ELF-1 (cell line): ENCODE results near the gene MAVS.
"Not testable (repeated sequence)": the region's sequence is repeated elsewhere in the genome, so short reads cannot be mapped to it uniquely, and the experiment has no call there.

ENCODE experiments used
- DNase-seq: peaks from one replicate; pipeline ENCODE4 v3.0.0-alpha.2; 2016; ENCODE audit warnings: low read depth, low spot score

Gene MAVS

DNA sequence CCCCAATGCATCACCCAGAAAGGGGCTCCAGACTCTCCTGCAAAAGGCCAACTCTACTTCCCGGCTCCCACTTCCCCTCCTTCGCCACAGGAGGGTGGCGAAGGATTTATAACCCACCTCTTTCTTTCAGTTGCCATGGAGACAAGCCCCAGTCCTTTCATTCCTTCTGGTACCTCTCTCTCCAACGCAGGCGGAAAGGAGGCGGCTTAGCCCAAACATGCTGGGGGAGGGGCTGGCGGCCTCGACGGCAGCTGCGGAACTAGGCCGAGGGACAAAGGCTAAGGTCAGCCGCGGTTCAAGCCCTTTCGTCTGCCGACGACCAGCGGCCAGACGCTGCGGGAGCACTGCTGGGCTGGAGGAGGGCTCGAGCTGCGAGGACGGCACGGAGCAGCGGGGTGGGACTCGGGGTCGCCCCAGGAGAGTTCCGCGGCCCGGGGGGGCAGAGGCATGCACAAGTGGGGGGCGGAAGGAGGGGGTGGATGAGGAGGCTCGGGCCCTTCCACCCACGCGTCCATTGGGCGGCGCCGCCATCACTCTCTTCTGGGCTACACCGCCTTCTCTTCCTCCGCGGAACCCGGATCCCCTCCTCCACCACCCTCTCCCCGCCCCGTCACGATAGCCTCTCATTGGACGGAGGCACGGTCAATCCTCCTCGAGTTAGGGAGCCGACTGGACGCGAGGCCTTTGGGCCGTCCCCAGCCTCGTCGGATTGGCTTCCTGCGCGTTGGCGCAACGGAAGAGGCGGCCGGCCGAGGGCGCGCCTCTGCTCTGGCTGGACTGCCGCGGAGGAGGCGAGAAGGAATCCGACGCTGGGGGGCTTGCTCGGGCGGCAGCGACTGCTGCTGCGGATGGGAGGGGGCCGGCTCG is 42.2 kb downstream of the MAVS start, which contains the start of gene PANK2:
TSS of gene PANK2 (plus strand) at position 766 of the 867 bp plus-strand sequence.
- peak; percentile 98 for DNase-seq

DNA sequence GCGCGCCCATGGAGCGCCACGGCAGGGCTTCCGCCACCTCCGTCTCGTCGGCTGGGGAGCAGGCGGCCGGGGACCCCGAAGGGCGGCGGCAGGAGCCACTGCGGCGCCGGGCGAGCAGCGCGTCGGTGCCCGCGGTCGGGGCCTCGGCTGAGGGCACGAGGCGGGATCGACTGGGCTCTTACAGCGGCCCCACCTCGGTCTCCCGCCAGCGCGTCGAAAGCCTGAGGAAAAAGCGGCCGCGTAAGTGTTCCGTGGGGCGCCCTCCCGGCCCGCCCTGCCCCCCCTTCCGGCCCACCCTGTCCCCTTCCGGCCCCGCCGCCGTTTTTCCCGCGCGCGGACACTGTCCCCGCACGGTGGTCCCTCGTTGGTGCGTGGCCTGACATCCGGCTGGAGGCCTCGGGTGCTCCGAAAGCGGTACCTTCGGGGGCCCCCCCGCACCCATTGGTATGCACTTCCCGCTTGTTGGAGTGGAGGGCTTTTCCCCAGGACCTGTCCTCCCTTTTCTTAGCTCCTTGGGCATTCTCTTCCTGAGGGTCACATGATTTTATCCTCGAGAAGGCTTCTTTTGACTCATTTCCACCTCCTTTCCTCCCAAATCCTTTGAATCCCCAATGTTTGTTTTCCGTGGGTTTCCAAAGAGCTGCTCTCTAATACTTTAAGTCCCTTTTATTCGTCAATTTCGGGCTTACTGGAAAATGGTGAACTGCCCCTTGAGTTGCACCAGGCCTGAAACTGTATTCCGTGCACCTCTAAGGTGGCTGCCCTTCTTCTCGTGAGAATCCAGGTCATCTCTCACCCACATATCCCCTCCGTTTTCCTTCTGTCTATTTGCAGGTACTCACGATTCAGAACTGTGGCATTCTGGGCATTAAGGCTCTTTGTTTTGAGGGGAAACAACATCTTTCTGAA is 43.1 kb downstream of the MAVS start:
- DNase-seq = no peak

DNA sequence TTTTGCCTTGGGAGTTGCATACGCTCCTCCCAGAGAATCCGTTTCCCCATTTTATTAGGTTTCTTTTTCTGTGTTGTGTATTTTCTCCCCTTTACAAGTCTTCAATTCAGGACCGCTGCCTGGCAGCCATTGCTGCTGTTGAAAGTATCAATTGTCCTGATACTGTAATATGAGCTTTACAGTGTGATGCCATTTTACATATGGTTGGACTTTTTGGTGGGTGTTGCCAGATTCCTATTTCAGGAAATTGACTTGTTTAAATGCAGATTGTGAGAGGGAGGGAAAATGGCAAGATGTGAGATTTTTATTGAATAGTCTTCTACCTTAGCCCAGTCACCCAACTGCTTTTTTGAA is 43.7 kb downstream of the MAVS start:
- no peak for DNase-seq

DNA sequence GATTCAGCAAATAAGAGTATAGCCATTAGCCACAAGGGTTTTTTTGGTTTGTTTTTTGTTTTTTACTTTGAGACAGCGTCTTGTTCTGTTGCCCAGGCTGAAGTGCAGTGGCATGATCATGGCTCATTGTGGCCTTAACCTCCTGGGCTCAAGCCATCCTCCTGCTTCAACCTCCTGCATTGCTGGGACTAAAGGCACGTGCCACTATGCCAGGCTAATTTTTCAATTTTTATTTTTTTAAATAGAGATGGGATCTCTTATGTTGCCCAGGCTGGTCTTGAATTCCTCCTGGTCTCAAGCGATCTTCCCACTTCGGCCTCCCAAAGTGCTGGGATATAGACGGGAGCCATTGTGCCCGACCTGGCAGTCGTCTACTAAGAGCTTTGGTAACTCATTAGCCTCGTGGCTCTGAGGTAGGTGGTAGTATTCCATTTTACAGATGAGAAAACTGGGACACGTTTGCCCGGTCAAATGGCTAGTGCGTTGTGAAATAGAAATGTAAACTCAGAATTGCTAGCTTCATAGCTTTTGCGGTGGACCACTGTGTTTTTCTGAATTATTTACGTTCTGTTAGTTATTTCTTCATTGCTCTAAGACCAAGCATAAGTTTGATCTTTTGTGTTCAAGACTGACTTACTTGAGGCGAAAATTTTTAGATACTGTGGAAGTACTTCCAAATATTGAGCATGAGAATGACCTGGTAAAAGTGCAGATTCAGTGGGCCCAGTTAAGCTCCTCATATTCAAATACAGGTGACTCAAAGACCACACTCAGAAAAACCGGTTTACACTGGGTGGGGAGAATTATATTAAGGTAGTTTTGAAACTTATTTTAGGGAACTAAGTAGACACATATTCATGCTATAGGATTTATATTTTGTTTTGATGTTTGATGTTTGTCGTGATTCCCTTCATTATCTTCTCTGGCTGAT is 44.6 kb downstream of the MAVS start:
- DNase-seq = no peak

DNA sequence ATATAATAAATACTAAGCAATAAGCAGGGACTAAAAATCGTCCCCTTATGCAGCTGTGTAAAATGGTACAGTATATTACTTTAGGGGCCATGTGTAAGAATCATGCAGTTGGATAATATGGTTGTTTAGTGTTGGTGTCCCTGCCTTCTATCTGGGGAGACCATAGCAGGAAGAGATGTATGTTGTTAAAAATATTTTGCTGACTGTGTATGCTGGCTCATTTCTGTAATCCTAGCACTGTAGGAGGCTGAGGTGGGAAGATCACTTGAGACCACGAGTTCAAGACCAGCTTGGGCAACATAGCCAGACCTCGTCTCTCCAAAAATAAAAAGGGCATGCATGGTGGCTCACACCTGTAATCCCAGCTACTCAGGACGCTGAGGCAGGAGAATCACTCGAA is 48.2 kb downstream of the MAVS start:
- DNase-seq = no peak

DNA sequence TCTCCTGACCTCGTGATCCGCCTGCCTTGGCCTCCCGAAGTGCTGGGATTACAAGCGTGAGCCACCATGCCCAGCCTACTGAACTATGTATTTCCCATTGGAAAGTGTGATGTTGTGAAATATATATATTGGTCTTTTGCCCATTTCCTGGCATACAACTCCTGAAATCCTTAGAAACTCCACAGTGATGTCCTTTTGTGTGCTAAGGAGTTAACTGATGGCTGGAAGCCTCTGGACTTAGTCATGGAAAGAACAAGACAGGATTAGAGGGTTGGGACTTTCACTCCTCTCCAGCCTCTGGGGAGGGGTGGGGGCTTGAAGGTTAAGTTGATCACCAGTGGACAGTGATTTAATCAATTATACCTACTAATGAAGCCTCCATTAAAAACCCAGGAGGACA is 49.7 kb downstream of the MAVS start:
- DNase-seq = no peak

DNA sequence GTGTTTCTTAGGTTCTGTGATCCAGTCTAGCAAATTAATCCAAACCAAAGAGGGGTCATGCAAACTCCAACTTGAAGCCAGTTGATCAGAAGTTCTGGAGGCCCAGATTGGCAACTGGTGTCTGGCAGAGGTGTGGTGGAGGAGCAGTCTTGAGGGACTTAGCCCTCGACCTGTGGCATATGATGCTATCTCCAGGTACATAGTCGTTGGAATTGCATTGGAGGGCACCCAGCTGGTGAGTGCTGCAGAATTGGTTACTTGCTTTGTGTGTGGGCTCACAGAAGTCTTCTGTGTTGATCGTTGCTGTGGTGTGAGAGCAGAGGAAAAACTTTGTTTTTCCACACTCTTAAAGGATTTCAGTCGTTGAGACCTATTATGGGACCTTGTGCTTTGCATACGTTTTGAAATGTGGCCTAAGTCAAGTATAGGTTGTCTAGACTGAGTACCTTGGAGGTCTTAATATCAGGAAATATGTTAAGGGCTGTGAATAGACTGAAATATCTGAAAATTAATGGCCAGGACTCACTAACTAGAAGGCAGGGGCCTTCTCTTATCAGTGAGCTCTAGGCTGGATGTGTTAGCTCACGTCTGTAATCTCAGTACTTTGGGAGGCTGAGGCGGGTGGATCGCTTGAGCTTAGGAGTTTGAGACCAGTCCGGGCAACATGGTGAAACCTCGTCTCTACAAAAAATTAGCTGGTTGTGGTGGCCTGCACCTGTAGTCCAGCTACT is 50.4 kb downstream of the MAVS start:
- no peak for DNase-seq

DNA sequence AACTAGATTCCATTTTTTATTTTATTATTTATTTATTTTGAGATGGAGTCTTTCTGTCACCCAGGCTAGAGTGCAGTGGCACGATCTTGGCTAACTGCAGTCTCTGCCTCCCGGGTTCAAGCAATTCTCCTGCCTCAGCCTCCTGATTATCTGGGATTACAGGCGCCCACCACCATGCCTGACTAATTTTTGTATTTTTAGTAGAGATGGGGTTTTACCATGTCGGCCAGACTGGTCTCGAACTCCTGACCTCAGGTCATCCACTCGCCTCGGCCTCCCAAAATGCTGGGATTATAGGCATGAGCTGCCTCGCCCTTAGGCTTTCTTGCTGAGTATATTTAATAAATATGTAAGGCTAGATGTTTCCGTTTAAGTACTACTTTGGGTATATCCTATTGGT is 51.5 kb downstream of the MAVS start:
- not testable (repeated sequence) for DNase-seq

DNA sequence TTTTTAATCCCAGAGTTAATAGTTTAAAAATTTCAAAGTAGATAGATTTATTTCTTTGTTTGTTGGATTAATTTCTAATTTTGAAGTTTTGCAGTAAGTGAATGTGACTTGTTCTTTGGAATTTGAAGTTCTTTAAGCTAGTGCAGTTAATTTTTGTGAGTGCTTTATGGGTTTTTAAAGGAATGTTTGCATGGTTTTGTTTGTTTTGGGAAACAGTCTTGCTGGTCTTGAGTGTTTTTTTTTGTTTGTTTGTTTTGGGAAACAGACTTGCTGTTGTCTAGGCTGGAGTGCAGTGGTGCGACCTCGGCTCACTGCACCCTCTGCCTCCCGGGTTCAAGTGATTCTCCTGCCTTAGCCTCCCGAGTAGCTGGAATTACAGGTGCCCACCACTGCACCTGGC is 52.0 kb downstream of the MAVS start:
- DNase-seq = no peak

DNA sequence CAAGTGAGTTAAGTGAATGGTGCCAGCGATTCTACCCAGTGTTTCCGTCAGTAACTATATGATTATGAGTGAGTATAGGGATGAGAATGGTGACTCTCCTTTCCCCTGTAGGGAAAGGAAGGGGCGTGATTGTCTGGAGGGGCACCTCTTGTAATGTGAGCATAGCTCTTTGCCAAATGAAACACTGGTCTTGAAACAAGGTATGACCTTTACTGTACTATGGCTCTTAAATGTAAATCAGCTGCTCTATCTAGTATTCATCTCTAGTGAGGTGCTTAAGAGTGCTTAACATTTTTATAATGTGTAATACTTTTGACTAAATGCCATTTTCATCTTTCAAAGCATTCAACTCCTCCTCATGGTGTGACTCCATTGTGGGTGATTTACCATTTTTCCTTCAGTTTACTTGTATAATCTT is 53.6 kb downstream of the MAVS start:
- no peak for DNase-seq

DNA sequence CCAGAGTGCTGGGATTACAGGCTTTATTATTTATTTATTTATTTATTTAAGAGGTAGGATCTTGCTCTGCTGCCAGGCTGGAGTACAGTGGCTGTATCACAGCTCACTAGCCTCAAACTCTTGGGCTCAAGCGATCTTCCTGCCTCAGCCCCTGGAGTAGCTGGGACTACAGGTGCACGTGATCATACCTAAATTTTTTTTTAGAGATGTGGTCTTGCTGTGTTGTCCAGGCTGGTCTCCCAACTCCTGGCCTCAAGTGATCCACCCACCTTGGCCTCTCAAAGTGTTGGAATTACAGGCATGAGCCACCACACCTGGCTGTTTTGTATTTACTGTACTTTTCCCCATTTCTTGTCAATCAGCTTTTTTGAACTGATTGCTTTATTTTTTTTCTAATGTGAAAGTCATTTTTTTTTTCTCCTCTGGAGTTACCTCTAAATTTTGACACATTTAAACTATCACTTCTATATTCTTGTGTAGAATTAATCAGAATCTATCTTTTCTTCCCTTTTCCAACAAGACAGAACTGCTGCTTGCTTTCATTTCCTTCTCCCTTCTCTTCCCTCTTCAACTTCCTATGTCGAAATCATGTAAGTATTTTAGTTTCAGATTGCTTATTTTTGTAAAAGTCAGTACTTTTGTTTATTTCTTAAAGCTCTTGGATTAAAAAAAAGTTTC is 54.5 kb downstream of the MAVS start:
- DNase-seq = no peak

DNA sequence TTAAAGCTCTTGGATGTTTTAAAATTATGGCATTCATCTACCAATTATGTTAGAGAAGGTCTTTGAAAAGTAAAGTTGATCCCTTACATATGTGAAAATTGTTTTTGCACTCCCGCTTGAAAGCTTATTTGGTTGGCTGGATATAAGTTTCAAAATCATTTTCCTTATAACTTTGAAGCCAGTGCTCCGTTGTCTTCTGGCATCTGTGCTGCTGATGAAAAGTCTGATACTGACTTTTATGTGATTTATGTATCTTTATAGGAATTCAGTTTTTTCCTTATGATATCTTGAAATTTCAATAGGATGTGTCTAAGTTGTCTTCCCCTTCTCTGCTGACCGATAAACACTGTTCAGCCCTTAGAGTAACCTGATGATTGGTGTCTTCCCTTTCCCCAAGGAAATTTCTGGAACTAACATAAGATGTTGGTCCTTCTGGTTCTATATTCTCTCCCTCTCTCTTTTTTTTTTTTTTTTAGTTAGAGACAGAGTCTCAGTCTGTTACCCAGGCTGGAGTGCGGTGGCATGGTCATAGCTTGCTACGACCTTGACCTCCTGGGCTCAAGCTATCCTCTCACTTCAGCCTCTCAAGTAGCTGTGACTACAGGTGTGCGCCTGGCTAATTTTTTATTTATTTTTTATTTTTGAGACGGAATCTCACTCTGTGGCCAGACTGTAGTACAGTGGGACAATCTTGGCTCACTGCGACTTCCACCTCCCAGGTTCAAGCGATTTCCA is 55.2 kb downstream of the MAVS start:
- DNase-seq = no peak

DNA sequence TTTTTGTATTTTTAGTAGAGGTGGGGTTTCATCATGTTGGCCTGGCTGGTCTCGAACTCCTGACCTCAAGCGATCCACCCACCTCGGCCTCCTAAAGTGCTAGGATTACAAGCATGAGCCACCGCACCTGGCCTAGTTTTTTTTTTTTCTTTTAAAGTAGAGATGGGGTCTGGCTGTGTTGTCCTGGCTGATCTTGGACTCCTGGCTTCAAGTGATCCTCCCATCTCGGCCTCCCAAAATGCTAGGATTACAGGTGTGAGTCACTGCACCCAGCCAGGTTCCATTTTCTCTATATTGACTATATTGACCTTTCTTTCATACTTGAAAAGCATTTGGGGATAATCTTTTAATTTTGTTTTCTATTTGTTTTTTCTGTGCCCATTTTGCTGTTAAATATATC is 55.8 kb downstream of the MAVS start:
- no peak for DNase-seq

DNA sequence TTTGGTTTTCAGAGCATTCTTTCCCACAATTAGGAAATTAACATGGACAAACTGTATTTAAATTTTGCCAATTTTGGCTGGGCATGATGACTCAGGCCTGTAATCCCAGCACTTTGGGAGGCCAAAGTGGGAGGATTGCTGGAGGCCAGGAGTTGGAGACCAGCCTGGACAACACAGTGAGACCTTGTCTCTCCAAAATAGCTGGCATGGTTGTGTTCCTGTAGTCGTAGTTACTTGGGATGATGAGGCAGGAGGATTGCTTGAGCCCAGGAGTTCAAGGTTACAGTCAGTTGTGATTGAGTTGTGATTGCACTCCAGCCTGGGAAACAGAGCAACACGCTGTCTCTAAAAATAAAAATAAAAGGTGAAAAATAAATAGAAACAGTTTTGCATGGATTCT is 57.6 kb downstream of the MAVS start:
- DNase-seq = no peak

DNA sequence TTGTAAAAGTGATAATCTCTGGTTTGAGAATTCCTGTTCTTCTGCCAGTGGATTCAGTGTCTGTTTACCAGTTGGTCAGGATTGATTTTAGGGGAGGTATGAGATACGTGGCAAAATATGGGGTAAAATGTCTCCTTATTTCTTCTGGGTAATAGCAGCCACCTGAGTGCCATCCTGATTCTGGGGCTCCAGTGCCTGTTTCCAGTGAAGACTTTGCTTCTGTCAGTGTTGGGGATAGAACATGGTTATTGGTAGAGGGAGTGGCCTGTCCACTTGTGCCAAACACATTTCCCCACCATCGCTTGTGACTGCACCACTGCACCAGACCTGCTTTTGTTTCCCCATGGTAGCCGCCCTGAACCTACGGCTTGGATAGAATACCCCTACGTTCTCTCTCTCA is 58.2 kb downstream of the MAVS start:
- DNase-seq = no peak

DNA sequence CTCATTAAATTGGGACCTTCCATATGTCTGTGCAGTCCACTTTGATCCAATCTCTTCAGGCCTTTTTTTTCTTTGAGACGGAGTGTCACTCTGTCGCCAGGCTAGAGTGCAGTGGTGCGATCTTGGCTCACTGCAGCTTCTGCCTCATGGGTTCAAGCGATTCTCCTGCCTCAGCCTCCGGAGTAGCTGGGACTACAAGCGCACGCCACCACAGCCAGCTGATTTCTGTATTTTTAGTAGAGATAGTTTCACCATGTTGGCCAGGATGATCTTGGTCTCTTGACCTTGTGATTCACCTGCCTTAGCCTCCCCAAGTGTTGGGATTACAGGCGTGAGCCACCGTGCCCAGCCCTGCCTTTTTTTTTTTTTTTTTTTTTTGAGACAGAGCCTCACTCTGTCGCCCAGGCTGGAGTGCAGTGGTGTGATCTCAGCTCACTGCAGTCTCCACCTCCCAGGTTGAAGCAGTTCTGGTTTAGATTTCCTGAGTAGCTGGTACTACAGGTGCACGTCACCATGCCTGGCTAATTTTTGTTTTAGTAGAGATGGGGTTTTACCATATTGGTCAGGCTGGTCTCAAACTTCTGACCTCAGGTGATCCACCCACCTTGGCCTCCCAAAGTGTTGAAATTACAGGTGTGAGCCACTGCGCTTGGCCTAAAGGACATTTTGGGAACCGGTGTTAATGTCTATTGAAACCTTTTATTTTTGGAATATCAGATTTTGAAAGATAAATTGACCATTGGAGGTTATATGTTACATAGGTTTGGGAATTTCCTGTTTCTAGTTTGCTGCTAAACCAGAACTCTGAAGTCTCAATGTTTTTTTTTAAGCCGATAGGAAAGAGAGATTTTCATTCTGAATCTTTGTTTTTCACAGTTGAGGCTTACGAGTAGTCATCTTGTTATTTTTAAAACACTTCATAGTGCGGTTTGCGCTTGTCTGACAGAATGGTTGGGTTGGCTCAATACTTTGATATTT is 60.4 kb downstream of the MAVS start:
- not testable (repeated sequence) for DNase-seq

DNA sequence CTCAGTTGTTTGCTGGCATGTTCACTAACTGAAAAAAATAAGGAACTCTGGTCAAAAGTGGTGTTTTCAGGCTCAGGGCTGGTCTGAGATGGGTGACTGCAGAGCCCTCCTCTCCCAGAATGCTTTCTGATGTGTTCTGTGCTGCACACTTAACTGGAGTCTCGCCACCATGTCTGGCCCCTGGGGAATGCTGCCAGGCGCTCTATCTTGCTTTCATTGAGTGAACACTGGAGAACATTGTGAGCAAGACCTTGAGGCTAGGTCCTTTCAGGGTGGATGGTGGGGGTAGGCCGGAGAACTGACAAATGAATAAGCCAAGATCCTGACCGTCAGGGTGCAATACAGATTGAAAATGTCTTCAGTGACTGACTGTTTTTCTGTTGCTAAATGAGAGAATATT is 62.0 kb downstream of the MAVS start:
- no peak for DNase-seq

DNA sequence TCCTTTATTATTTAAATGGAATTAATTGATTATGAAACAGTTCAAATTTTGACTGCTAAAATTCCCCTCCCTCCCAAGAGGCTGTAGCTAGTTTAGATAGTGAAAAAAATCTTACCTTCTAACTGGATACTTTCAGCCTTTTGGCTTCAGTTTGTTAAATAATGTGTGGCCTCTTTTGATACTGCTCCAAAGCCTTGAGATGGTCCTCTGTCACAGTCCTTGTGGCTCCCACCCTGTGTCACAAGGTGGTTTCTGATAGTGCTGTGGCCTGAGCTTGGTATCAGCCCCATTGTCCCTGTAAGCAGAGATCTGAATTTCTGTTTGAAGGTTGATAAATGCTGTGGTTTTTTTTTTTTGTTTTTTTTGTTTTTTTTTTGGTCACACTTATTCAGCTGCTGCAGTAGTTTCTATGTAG is 63.3 kb downstream of the MAVS start:
- no peak for DNase-seq
